Psoas muscle (tissue), 8 donors: ENCODE data around the gene CRLF2. TPM values are rescaled to one million over a fixed set of nuclear protein-coding genes. Genes with fewer than 3 reads are reported as not detected.
A peak's percentile ranks its signal among the peaks of the same experiment; 100 is the strongest.
"Not testable (repeated sequence)": the region's sequence is repeated elsewhere in the genome, so short reads cannot be mapped to it uniquely, and the experiment has no call there.

ENCODE experiments used
- ATAC-seq, 4 donors: fragments of 200-7000 bp; cut with Tn5 transposase; one replicate each; pipeline ENCODE4 v1.9.1; 2020; ENCODE audit warnings: moderate library complexity in 3 of 4, mild to moderate bottlenecking in 2 of 4
- DNase-seq, 2 donors: peaks; one replicate each; pipeline ENCODE4 v3.0.0-alpha.2; 2020
- H3K27ac ChIP-seq: fragments of 200-600 bp; one replicate; pipeline ENCODE4 v1.8.0; 2022
- H3K27me3 ChIP-seq, 3 donors: fragments of 200-600 bp in 1 of 3; one replicate each; pipeline versions ENCODE4 v1.6.1 to v1.8.0; 2013 to 2022; ENCODE audit warnings: low read length in 2 of 3, mild to moderate bottlenecking in 2 of 3, moderate library complexity in 1 of 3; ENCODE audit not compliant: insufficient read depth in 3 of 3
- H3K36me3 ChIP-seq, 2 donors: fragments of 200-600 bp in 1 of 2; one replicate each; pipeline versions ENCODE4 v1.6.1 to v1.8.0; 2013 to 2022; ENCODE audit warnings: low read depth in 1 of 2, mild to moderate bottlenecking in 1 of 2, moderate library complexity in 1 of 2; ENCODE audit not compliant: insufficient read depth in 1 of 2
- H3K4me1 ChIP-seq: fragments of 200-600 bp; one replicate; pipeline ENCODE4 v1.8.0; 2022
- H3K4me3 ChIP-seq: fragments of 200-600 bp; one replicate; pipeline ENCODE4 v1.8.0; 2022; ENCODE audit warnings: mild to moderate bottlenecking
- H3K9me3 ChIP-seq: fragments of 200-600 bp; one replicate; pipeline ENCODE4 v1.8.0; 2022
- WGBS, 3 donors: extraction: QIAGEN DNeasy Blood & Tissue Kit; methylation state at CpG; one replicate each; pipeline versions ENCODE4 v1.1.6 to v1.1.7; 2013; 5-methylcytosine and 5-hydroxymethylcytosine counted together
- intact Hi-C, 2 donors: fragments of 100-400 bp; cut with DNase I; formaldehyde crosslinking; loops; one replicate each; pipeline versions ENCODE4 v1.11.0 to v1.14.2; 2022
- polyA plus RNA-seq, 3 donors: library from polyadenylated mRNA; stranded (reverse); fragments of 200-250 nt; gene quantifications; one replicate each; pipeline ENCODE4 v1.2.3, GENCODE V29; 2013
- total RNA-seq, 4 donors: library from RNA; stranded (reverse); fragmentation: NEBNext Ultra II Directional in 2 of 4; extraction: Animal tissue kit (Norgen Biotek cat#: 25700) in 2 of 4; gene quantifications; one replicate each; pipeline versions ENCODE4 v1.2.1 to v1.2.4, GENCODE V29; 2021 to 2023
- TF ChIP-seq, protein P1 (sequence below): fragments of 200-600 bp; IDR thresholded peaks from one replicate; pipeline ENCODE4 v1.8.0; 2022; ENCODE audit warnings: antibody characterized with exemption
- donor health status: healthy with polysubstance abuse.
- donor health status: DM: no; HTN: no; CAD: no; lungs with moderate emphysema.
- donor health status: Bipolar disorder and iron deficiency.
- donor health status: healthy.
- donor health status: DM: yes; HTN: yes; CAD: no.
- donor health status: DM: no; HTN: no; CAD: no.
- donor health status: DM: no; HTN: no; CAD: no.
- donor health status: DM: yes; HTN: yes; CAD: no.

The CRLF2 gene
- total and polyA plus RNA-seq, 7 donors, result 0.13 to 0.15 TPM; not detected in 5

DNA sequence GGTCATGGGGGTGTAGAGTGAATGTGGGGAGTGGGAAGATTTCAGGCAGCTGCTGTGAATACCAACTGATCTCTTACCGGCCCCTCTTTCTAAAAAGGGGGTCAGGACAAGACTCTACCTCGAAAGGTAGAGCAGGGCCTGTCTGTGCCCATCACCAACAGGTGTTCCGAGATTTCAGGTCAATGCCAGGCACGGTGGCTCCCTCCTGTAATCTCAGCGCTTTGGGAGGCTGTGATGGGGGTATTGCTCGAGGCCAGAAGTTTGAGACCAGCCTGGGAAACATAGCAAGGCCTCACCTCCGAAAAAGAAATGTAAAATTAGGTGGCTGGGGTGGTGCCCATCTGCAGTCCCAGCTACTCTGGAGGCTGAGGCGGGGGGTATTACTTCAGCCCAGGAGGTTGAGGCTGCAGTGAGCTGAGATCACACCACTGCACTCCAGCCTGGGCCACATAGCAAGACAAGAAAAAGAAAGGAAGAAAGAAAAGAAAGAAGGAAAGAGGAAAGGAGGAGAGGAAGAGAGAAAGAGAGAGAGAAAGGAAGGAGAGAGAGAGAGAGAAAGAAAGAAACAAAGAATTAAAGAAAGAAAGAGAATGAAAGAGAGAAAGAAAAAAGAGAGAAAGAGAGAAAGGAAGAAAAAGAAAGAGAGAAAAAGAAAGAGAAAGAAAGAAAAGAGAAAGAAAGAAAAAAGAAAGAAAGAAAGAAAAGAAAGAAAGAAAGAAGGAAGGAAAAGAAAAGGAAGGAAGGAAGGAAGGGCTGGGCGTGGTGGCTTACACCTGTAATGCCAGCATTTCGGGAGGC is 50.1 kb downstream of the CRLF2 start:
- no peak for DNase-seq
- no peaks in the 10 kb centered on the region for H3K36me3 ChIP-seq
- no peak overlapping the region for H3K27ac ChIP-seq
- intact Hi-C loops, result no loop called here
- no peaks in the 10 kb centered on the region for H3K4me1 ChIP-seq
- ATAC-seq, result no peak
- peaks cover 0 to 4% (median 0%) of the 10 kb centered on the region in 3 donors for H3K27me3 ChIP-seq
- no peak overlapping the region for H3K4me3 ChIP-seq
- WGBS, 3 donors, result 66 to 71% (median 69%) methylated on average over 10 of the region's 10 CpGs
- H3K9me3 ChIP-seq, result no peaks in the 10 kb centered on the region
- TF ChIP-seq, protein P1, sequence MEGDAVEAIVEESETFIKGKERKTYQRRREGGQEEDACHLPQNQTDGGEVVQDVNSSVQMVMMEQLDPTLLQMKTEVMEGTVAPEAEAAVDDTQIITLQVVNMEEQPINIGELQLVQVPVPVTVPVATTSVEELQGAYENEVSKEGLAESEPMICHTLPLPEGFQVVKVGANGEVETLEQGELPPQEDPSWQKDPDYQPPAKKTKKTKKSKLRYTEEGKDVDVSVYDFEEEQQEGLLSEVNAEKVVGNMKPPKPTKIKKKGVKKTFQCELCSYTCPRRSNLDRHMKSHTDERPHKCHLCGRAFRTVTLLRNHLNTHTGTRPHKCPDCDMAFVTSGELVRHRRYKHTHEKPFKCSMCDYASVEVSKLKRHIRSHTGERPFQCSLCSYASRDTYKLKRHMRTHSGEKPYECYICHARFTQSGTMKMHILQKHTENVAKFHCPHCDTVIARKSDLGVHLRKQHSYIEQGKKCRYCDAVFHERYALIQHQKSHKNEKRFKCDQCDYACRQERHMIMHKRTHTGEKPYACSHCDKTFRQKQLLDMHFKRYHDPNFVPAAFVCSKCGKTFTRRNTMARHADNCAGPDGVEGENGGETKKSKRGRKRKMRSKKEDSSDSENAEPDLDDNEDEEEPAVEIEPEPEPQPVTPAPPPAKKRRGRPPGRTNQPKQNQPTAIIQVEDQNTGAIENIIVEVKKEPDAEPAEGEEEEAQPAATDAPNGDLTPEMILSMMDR, result no peak

DNA sequence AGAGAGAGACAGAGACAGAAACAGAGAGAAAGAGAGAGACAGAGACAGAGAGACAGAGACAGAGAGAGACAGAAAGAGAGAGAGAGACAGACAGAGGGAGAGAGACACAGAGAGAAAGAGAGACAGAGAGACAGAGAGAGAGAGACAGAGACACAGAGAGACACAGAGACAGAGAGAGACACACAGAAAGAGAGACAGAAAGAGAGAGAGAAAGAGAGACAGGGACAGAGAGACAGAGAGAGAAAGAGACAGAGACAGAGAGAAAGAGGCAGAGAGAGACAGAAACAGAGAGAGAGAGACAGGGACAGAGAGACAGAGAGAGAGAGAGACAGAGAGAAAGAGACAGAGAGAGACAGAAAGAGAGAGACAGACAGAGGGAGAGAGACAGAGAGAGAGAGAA is 52.9 kb downstream of the CRLF2 start:
- DNase-seq, result no peak

DNA sequence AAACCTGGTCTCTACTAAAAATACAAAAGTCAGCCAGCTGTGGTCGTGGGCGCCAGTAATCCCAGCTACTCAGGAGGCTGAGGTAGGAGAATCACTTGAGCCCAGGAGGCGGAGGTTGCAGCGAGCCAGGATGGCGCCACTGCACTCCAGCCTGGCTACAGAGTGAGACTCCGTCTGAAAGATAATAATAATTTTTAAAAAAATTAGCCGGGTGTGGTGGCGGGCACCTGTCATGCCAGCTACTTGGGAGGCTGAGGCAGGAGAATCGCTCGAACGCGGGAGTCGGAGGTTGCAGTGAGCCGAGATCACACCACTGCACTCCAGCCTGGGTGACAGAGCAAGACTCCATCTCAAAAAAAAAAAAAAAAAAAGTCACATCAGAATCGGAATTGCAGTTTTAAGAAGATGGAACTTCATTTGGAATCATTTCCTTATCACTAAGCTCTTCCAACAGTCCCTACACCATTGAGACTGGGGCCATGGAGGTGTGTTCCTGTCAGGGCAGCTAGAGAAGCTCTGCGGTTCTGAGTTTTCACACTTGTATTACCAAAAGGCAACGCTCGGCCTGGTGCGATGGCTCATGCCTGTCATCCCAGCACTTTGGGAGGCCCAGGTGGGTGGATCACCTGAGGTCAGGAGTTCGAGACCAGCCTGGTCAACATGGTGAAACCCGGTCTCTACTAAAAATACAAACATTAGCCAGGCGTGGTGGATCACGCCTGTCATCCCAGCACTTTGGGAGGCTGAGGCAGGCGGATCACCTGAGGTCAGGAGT is 55.6 kb downstream of the CRLF2 start:
- H3K27me3 ChIP-seq, intact Hi-C loops, H3K9me3 ChIP-seq, H3K4me1 ChIP-seq, H3K36me3 ChIP-seq, DNase-seq, ATAC-seq, H3K27ac ChIP-seq, H3K4me3 ChIP-seq: not testable (repeated sequence)
- WGBS, 3 donors, result 80 to 87% (median 84%) methylated on average over 24 of the region's 24 CpGs

More for the DNA sequence above, 52.9 kb downstream of the CRLF2 start:
- no peak for ATAC-seq
- TF ChIP-seq, protein P1, result no peak
- peaks cover 0 to 6% (median 0%) of the 10 kb centered on the region in 3 donors for H3K27me3 ChIP-seq
- intact Hi-C loops, result no loop called here
- H3K4me1 ChIP-seq, result no peaks in the 10 kb centered on the region
- no peak overlapping the region for H3K4me3 ChIP-seq
- H3K9me3 ChIP-seq, result no peaks in the 10 kb centered on the region
- no peak overlapping the region for H3K27ac ChIP-seq
- H3K36me3 ChIP-seq, result no peaks in the 10 kb centered on the region

DNA sequence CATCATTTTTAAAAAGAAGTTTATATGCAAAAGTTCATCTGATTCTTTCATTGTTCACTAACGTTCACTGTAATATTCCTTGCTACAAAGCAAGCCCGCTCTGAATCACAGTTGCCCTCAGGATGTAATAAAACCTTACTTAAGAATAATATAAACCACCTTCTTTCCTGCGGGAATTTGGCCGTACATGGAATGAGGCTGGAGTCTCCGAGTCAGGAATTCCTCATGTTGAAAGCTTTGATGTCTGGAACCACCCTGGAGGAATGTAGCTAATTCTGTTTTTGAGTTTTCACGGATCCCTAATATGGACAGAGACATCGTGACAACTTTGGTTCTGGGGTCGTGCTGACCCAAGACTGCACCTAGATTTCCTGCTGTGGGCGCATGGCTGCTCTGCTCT is 58.5 kb downstream of the CRLF2 start:
- ATAC-seq, result no peak
- Histone ChIP-seq H3K9me3 (no peaks in the 10 kb centered on the region), H3K27ac (no peak overlapping the region), H3K4me1 (no peaks in the 10 kb centered on the region), H3K4me3 (no peak overlapping the region), H3K27me3 (peaks cover 0 to 11% (median 0%) of the 10 kb centered on the region in 3 donors), H3K36me3 (no peaks in the 10 kb centered on the region)
- intact Hi-C loops, result no loop called here
- 9 to 29% (median 15%) methylated on average over 9 of the region's 9 CpGs for WGBS, 3 donors
- TF ChIP-seq, protein P1, result no peak
- DNase-seq, result no peak

DNA sequence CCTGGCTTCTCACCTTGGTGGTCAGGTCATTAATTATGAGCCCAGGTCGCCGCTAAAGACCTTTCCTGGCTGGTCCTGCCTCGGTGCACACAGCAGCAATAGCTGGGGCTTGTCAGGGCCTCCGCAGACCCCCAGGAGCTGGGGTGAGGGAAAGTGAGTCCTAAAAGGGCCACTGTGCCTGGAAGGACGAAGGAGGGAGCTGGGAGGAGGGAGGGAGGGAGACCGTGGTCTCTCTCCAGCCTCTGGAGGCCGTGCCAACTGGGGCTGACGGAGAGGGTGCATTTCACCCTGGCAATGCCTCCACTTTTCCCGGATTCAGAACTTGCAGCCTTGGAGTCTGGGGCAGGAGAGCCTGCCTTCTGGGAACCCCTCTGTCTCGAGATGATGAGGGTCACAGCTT is 60.4 kb downstream of the CRLF2 start:
- ATAC-seq (no peak), DNase-seq (peak in 1 of 2 donors; percentile 4)
- Histone ChIP-seq H3K4me1 (no peaks in the 10 kb centered on the region), H3K36me3 (no peaks in the 10 kb centered on the region), H3K9me3 (no peaks in the 10 kb centered on the region), H3K27ac (no peak overlapping the region), H3K4me3 (no peak overlapping the region), H3K27me3 (peaks cover 0 to 11% (median 0%) of the 10 kb centered on the region in 3 donors)
- TF ChIP-seq, protein P1, result no peak
- intact Hi-C loops, result no loop called here
- WGBS, 3 donors, result 27 to 35% (median 31%) methylated on average over 8 to 10 of the region's 10 CpGs
